Natural killer cell (primary cell): ENCODE measurements around the gene ASIC3. TPM values are rescaled to one million over a fixed set of nuclear protein-coding genes. Genes with fewer than 3 reads are reported as not detected.

Experiments used
- ATAC-seq, 3 donors: fragments of 150-1000 bp in 2 of 3; fragments of 200-7000 bp in 1 of 3; cut with Tn5 transposase; 1 replicate in 1 of 3; 2 replicates in 2 of 3; pipeline ENCODE4 v1.10.0; 2021; ENCODE audit warnings: mild to moderate bottlenecking in 2 of 3, moderate library complexity in 2 of 3
- DNase-seq, 2 donors: peaks; one replicate each; pipeline versions ENCODE4 v3.0.0 to v3.0.0-alpha.2; 2013 to 2021; ENCODE audit warnings: mixed read lengths in 1 of 2
- H3K27ac ChIP-seq: one replicate; pipeline ENCODE4 v1.5.1; 2013; ENCODE audit warnings: mild to moderate bottlenecking, low read length
- H3K27me3 ChIP-seq: one replicate; pipeline ENCODE4 v1.6.1; 2013; ENCODE audit warnings: low read length; ENCODE audit not compliant: control insufficient read depth, insufficient read depth
- H3K36me3 ChIP-seq: one replicate; pipeline ENCODE4 v1.6.1; 2013; ENCODE audit warnings: low read length; ENCODE audit not compliant: control insufficient read depth, insufficient read depth
- H3K4me1 ChIP-seq: one replicate; pipeline ENCODE4 v1.6.1; 2013; ENCODE audit warnings: low read length; ENCODE audit not compliant: control insufficient read depth, insufficient read depth
- H3K4me3 ChIP-seq: one replicate; pipeline ENCODE4 v1.5.1; 2013; ENCODE audit warnings: low read length
- H3K9me3 ChIP-seq: one replicate; pipeline ENCODE4 v1.6.1; 2013; ENCODE audit warnings: low read length; ENCODE audit not compliant: control insufficient read depth, insufficient read depth
- H3K27ac Mint-ChIP-seq, 2 donors: one replicate each; pipeline ENCODE4 v1.8.0; 2022; ENCODE audit warnings: mild to moderate bottlenecking in 2 of 2, mixed read lengths in 2 of 2, moderate library complexity in 1 of 2
- H3K27me3 Mint-ChIP-seq, 2 donors: one replicate each; pipeline ENCODE4 v1.8.0; 2022; ENCODE audit warnings: low read depth in 2 of 2, mixed read lengths in 2 of 2
- H3K36me3 Mint-ChIP-seq: one replicate; pipeline ENCODE4 v1.8.0; 2022; ENCODE audit warnings: mixed read lengths
- H3K4me1 Mint-ChIP-seq, 2 donors: one replicate each; pipeline ENCODE4 v1.8.0; 2022; ENCODE audit warnings: mixed read lengths in 2 of 2
- H3K4me3 Mint-ChIP-seq: one replicate; pipeline ENCODE4 v1.8.0; 2022; ENCODE audit warnings: mild to moderate bottlenecking, moderate library complexity, mixed read lengths
- H3K9me3 Mint-ChIP-seq, 2 donors: one replicate each; pipeline ENCODE4 v1.8.0; 2022; ENCODE audit warnings: mixed read lengths in 2 of 2
- WGBS: methylation state at CpG from one replicate; pipeline ENCODE4 v1.1.7; 2013; ENCODE audit warnings: missing lambda C conversion rate; ENCODE audit not compliant: insufficient coverage; 5-methylcytosine and 5-hydroxymethylcytosine counted together
- intact Hi-C: fragments of 100-400 bp; cut with micrococcal nuclease; formaldehyde crosslinking; loops from one replicate; pipeline ENCODE4 v1.14.2; 2022
- total RNA-seq, 4 donors: library from RNA; stranded (reverse); fragments of 120-200 nt in 1 of 4; gene quantifications; one replicate each; pipeline versions ENCODE4 v1.2.3 to v1.2.4, GENCODE V29; 2013 to 2022
- TF ChIP-seq, protein P1 (sequence below): fragments of 200-600 bp; IDR thresholded peaks from one replicate; pipeline ENCODE4 v1.8.0; 2022; ENCODE audit warnings: antibody characterized with exemption

The ASIC3 gene
- total RNA-seq, 3 donors from 2014 or later (not counting 1 experiment from before 2014, with no cell fraction given), result 5.7 to 7.9 (median 5.9) TPM

DNA sequence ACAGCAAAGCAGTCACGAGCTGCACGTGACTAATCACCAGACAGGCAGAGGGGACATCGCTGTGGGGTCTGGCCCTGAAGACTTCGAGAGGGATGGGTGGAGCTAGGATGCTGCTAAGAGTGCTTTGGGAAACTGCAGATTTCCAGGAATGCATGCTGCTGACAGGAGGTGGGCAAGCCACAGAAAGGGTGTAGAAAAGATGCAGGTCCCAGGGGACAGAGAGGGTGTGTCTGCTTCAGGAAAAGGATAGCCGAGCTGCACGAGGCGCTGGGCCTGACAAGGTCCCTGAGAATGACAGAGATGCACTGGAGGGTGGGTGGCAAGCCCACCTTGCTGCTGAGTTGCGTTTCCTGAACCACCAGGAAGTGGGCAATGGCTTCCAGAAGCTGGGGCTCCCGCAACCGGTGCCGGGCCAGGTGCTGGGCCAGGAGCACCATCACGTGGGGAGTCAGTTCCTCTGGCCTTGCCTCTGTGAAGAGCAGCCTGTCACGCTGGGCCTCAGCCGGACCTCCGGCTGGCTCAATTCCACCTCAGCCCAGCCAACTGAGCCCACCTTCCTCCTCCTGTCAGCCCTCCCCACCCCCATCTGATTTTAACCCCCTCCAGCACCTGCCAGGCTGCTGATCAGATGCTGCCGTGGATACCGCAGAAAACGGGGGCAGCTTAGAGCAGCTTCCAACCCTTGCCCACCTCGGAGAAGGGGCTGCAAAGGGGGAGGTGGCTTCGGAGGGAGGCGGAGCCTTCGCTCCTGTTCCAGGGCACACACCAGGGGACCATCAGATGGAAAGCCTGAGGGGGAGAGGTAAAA is 30.1 kb downstream of the ASIC3 start:
- Mint-ChIP-seq H3K4me3 (peak overlapping the region; percentile 73), H3K9me3 (no peaks in the 10 kb centered on the region), H3K27me3 (no peaks in the 10 kb centered on the region), H3K27ac (peak overlapping the region; percentile 34 to 45), H3K4me1 (peaks cover 12 to 35% of the 10 kb centered on the region in 2 donors), H3K36me3 (no peaks in the 10 kb centered on the region)
- 78% methylated on average over 22 of the region's 22 CpGs for WGBS
- Histone ChIP-seq H3K4me1 (peaks cover 31% of the 10 kb centered on the region), H3K4me3 (no peak overlapping the region), H3K36me3 (peaks cover 31% of the 10 kb centered on the region), H3K9me3 (no peaks in the 10 kb centered on the region), H3K27me3 (no peaks in the 10 kb centered on the region), H3K27ac (no peak overlapping the region)
- intact Hi-C loops, result no loop called here
- TF ChIP-seq, protein P1, sequence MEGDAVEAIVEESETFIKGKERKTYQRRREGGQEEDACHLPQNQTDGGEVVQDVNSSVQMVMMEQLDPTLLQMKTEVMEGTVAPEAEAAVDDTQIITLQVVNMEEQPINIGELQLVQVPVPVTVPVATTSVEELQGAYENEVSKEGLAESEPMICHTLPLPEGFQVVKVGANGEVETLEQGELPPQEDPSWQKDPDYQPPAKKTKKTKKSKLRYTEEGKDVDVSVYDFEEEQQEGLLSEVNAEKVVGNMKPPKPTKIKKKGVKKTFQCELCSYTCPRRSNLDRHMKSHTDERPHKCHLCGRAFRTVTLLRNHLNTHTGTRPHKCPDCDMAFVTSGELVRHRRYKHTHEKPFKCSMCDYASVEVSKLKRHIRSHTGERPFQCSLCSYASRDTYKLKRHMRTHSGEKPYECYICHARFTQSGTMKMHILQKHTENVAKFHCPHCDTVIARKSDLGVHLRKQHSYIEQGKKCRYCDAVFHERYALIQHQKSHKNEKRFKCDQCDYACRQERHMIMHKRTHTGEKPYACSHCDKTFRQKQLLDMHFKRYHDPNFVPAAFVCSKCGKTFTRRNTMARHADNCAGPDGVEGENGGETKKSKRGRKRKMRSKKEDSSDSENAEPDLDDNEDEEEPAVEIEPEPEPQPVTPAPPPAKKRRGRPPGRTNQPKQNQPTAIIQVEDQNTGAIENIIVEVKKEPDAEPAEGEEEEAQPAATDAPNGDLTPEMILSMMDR, result no peak
- DNase-seq (no peak), ATAC-seq (no peak)

- intact Hi-C loops, result no loop called here
- DNase-seq (no peak), ATAC-seq (no peak)
- Mint-ChIP-seq H3K4me1 (peaks cover 19 to 39% of the 10 kb centered on the region in 2 donors), H3K36me3 (no peaks in the 10 kb centered on the region), H3K9me3 (no peaks in the 10 kb centered on the region), H3K27ac (peak overlapping the region in 1 of 2 donors; percentile 98), H3K27me3 (no peaks in the 10 kb centered on the region), H3K4me3 (peak overlapping the region; percentile 89)
- Histone ChIP-seq H3K27ac (no peak overlapping the region), H3K4me1 (peaks cover 38% of the 10 kb centered on the region), H3K27me3 (no peaks in the 10 kb centered on the region), H3K9me3 (no peaks in the 10 kb centered on the region), H3K36me3 (peaks cover 23% of the 10 kb centered on the region), H3K4me3 (no peak overlapping the region)
- TF ChIP-seq, protein P1, result no peak
- WGBS, result 93% methylated on average over 26 of the region's 27 CpGs
Measured at GRCh38 chr7:151079199-151079910, 31.0 kb downstream of the ASIC3 start.

DNA sequence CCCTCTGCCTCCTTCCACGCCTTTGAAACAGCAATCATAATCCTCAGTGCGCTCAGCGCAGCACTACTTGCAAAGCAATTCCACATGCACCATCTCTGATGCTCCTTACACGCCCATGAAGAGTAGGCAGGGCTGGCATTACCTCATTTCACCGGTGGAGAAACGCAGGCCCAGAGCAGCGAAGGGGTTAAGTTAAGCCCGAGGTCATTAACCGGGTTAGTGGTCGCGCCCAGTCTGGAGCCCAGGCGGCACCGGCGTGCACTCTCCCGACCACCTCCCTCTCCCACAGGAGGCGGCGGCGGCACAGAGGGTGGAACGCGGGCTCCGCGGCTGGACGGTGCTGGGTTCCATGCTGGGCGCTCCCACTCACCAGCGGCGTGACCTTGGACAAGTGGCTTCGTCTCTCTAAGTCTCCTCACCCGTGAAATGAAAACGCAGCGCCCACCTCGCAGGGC is 31.8 kb downstream of the ASIC3 start:
- WGBS, result 2% methylated on average over 31 of the region's 31 CpGs
- intact Hi-C loops, result loop anchor here (1.0 to 5.0 kb wide), 3 partner anchors 22 to 262 kb away; partner anchors contain the start of genes ABCB8 and NUB1
- DNase-seq (peak in 1 of 2 donors; percentile 34), ATAC-seq (peak in 2 of 3 donors; percentile 1)
- no peaks in the 10 kb centered on the region for H3K27me3 Mint-ChIP-seq
- H3K36me3 ChIP-seq, result peaks cover 16% of the 10 kb centered on the region
- no peaks in the 10 kb centered on the region for H3K36me3 Mint-ChIP-seq
- no peaks in the 10 kb centered on the region for H3K9me3 ChIP-seq
- peak overlapping the region; percentile 78 for H3K4me3 ChIP-seq
- H3K4me3 Mint-ChIP-seq, result peak overlapping the region; percentile 89
- H3K27me3 ChIP-seq, result no peaks in the 10 kb centered on the region
- TF ChIP-seq, protein P1, result no peak
- peaks cover 25 to 46% of the 10 kb centered on the region in 2 donors for H3K4me1 Mint-ChIP-seq
- H3K4me1 ChIP-seq, result peaks cover 38% of the 10 kb centered on the region
- no peaks in the 10 kb centered on the region for H3K9me3 Mint-ChIP-seq
- peak overlapping the region; percentile 78 for H3K27ac ChIP-seq
- peak overlapping the region; percentile 50 to 98 for H3K27ac Mint-ChIP-seq
